ENCODE measurements around the gene LDHB. TPM values are rescaled to one million over a fixed set of nuclear protein-coding genes. Genes with fewer than 3 reads are reported as not detected.

Gene LDHB
- 1,385 and 1,973 TPM in 2 replicates for total RNA-seq (ENCODE audit: low replicate concordance)

GRCh38 chr12:21657326-21658077 is at the start of gene LDHB:
TSS of gene LDHB (minus strand) at chr12:21657842. CDS start at chr12:21654671, 3,171 bp downstream.
- H3K9me3 ChIP-seq (ENCODE audit: low read depth), result no peaks in the 10 kb centered on the region
- H4K20me1 ChIP-seq (ENCODE audit: low read depth), result peaks cover 39% of the 10 kb centered on the region
- Mint-ChIP-seq H3K4me3 (peak within 1 kb of the TSS; percentile 100), H3K27me3 (ENCODE audit: insufficient read depth, low read depth) (peaks cover 7% of the 10 kb centered on the region), H3K4me1 (peaks cover 33% of the 10 kb centered on the region), H3K36me3 (peaks cover 20% of the 10 kb centered on the region), H3K9me3 (no peaks in the 10 kb centered on the region), H3K27ac (peak within 1 kb of the TSS; percentile 98)
- H3K4me2 ChIP-seq, result peak within 1 kb of the TSS; percentile 94
- peak within 1 kb of the TSS; percentile 77 for H3K27ac ChIP-seq
- peaks cover 4% of the 10 kb centered on the region for H3K27me3 ChIP-seq
- H3K36me3 ChIP-seq, result no peaks in the 10 kb centered on the region
- H3K4me1 ChIP-seq, result peaks cover 34% of the 10 kb centered on the region
- peak within 1 kb of the TSS; percentile 65 for H3K4me3 ChIP-seq
- peak; percentile 97 for DNase-seq (ENCODE audit: low spot score)
- H3K9ac ChIP-seq, result peak within 1 kb of the TSS; percentile 53
- peaks cover 51% of the 10 kb centered on the region for H3K79me2 ChIP-seq (ENCODE audit: low read depth)
- TF ChIP-seq EZH2phosphoT487 (IDR thresholded peaks at IDR 0.05) (no peak), CTCF (IDR thresholded peaks at IDR 0.05) (no peak), EZH2 (IDR thresholded peaks at IDR 0.05) (no peak)
- peaks cover 4% of the 10 kb centered on the region for H3F3A ChIP-seq (ENCODE audit: low read depth)
- no peak within 1 kb of the TSS for H2AFZ ChIP-seq (replicated peaks)

DNA sequence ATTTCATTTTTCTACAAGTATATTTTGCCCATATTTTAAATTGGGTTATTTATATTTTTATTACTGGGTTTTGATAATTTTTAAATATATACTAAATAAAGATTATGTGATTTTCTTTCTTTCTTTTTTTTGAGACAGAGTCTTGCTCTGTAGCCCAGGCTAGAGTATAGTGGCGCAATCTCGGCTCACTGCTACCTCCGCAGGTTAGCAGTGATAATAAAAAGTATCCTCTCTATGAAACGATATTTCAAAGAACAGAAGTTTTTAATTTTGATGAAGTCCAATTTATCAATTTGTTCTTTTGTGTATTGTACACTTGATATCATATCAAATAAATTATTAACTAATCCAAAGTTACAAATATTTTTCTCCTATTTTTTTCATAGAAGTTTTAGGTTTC is 47.2 kb upstream of the LDHB start:
- Histone ChIP-seq H3F3A (ENCODE audit: low read depth) (no peaks in the 10 kb centered on the region), H3K9me3 (ENCODE audit: low read depth) (no peaks in the 10 kb centered on the region), H4K20me1 (ENCODE audit: low read depth) (no peaks in the 10 kb centered on the region), H3K9ac (no peak overlapping the region), H3K4me1 (no peaks in the 10 kb centered on the region), H3K4me3 (no peak overlapping the region), H3K36me3 (no peaks in the 10 kb centered on the region), H3K27ac (no peak overlapping the region), H3K79me2 (ENCODE audit: low read depth) (no peaks in the 10 kb centered on the region), H3K27me3 (peaks cover 3% of the 10 kb centered on the region), H3K4me2 (no peak overlapping the region), H2AFZ (replicated peaks) (no peak overlapping the region)
- DNase-seq (ENCODE audit: low spot score), result no peak
- no peak overlapping the region for H3K4me3 Mint-ChIP-seq
- no peaks in the 10 kb centered on the region for H3K36me3 Mint-ChIP-seq
- no peaks in the 10 kb centered on the region for H3K9me3 Mint-ChIP-seq
- TF ChIP-seq EZH2 (IDR thresholded peaks at IDR 0.05) (no peak), CTCF (IDR thresholded peaks at IDR 0.05) (no peak), EZH2phosphoT487 (IDR thresholded peaks at IDR 0.05) (no peak)
- H3K27ac Mint-ChIP-seq, result no peak overlapping the region
- no peaks in the 10 kb centered on the region for H3K4me1 Mint-ChIP-seq
- peaks cover 2% of the 10 kb centered on the region for H3K27me3 Mint-ChIP-seq (ENCODE audit: insufficient read depth, low read depth)

- H3K36me3 Mint-ChIP-seq, result no peaks in the 10 kb centered on the region
- no peaks in the 10 kb centered on the region for H3K9me3 Mint-ChIP-seq
- Histone ChIP-seq H2AFZ (replicated peaks) (no peak overlapping the region), H3K79me2 (ENCODE audit: low read depth) (no peaks in the 10 kb centered on the region), H3K27me3 (peaks cover 3% of the 10 kb centered on the region), H4K20me1 (ENCODE audit: low read depth) (no peaks in the 10 kb centered on the region), H3K4me3 (no peak overlapping the region), H3K4me1 (no peaks in the 10 kb centered on the region), H3K27ac (no peak overlapping the region), H3K9me3 (ENCODE audit: low read depth) (no peaks in the 10 kb centered on the region), H3K36me3 (no peaks in the 10 kb centered on the region), H3K9ac (no peak overlapping the region), H3K4me2 (no peak overlapping the region), H3F3A (ENCODE audit: low read depth) (no peaks in the 10 kb centered on the region)
- no peak for DNase-seq (ENCODE audit: low spot score)
- H3K4me3 Mint-ChIP-seq, result no peak overlapping the region
- TF ChIP-seq EZH2phosphoT487 (IDR thresholded peaks at IDR 0.05) (no peak), CTCF (IDR thresholded peaks at IDR 0.05) (no peak), EZH2 (IDR thresholded peaks at IDR 0.05) (no peak)
- H3K27me3 Mint-ChIP-seq (ENCODE audit: insufficient read depth, low read depth), result peaks cover 2% of the 10 kb centered on the region
- H3K27ac Mint-ChIP-seq, result no peak overlapping the region
- no peaks in the 10 kb centered on the region for H3K4me1 Mint-ChIP-seq
Measured at GRCh38 chr12:21699851-21700250, 42.2 kb upstream of the LDHB start.

Measured in neural progenitor cell (in vitro differentiated cells).